Activated naive CD4-positive, alpha-beta T cell treated with anti-CD3 and anti-CD28 coated beads, Interleukin-2, amount 10 ng/mL, durations not matched to agents 7 days and 5 days (primary cell): ENCODE results near the gene FAM229A.
"Not testable (repeated sequence)": the region's sequence is repeated elsewhere in the genome, so short reads cannot be mapped to it uniquely, and the experiment has no call there.

Source experiments
- CTCF ChIA-PET: fragments of 350-600 bp; sonication (Branson Sonifier 250); formaldehyde crosslinking; loops from one replicate; lab custom pipeline; 2021; ENCODE audit warnings: antibody characterized with exemption; lab: Charles Lee
- DNase-seq: peaks from one replicate; pipeline ENCODE4 v3.0.0-alpha.2; 2020
- H3K27ac Mint-ChIP-seq: one replicate; pipeline ENCODE4 v1.8.0; 2021; ENCODE audit warnings: mild to moderate bottlenecking, moderate library complexity, mixed read lengths
- H3K27me3 Mint-ChIP-seq: one replicate; pipeline ENCODE4 v1.8.0; 2021; ENCODE audit warnings: mild to moderate bottlenecking, mixed read lengths
- H3K36me3 Mint-ChIP-seq: one replicate; pipeline ENCODE4 v1.8.0; 2021; ENCODE audit warnings: mixed read lengths
- H3K4me1 Mint-ChIP-seq: one replicate; pipeline ENCODE4 v1.8.0; 2021; ENCODE audit warnings: mixed read lengths
- H3K4me3 Mint-ChIP-seq: one replicate; pipeline ENCODE4 v1.8.0; 2021; ENCODE audit warnings: mild to moderate bottlenecking, moderate library complexity, mixed read lengths
- H3K9me3 Mint-ChIP-seq: one replicate; pipeline ENCODE4 v1.8.0; 2021; ENCODE audit warnings: mixed read lengths

FAM229A gene, protein sequence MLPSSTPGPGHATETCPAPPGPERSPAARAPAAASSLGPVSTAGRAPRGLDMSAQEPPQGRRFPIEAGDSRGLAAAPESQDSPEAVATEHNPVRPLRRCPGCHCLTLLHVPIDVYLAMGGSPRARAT

DNA sequence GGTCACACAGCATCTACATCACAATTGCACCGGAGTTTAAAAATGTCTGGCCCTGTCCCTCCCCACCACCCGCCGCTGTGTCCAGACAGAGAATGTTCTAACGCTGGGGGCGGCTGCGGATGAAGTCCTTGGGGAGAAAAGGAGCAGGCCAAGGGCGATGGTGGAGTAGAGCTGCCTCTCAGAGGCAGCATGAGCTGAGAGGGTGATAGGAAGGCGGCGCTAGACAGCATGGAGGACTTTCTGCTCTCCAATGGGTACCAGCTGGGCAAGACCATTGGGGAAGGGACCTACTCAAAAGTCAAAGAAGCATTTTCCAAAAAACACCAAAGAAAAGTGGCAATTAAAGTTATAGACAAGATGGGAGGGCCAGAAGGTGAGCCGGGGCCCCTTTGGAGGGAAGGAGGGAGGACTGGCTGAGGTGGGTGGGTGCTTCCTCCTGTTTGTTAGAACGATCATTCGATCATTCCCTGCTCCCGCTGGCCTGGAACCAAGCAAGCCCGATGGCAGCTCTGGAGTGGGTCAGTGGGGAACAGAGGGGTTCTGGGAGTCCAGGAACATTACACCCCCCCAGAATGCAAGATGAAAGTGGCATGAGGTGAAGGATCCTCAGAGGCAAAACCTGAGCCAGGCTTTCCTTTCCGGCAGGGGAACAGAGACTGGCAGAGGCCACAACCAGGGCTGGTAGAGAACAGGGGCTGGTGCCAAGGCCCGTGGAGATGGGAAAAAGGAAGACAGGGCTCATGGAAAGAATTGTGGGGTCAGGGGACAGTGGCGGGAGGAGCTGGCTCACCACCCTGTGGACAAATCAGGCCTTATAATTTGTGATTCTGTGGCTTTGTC is at the start of gene FAM229A, which contains the start of gene TSSK3:
Gene FAM229A (minus strand): TSS at position 12 of the 840 bp plus-strand sequence. CDS start 394 bp downstream, outside the sequence.
Gene TSSK3 (plus strand): TSS at position 66 of the 840 bp plus-strand sequence. CDS start 163 bp downstream, at position 229.
- DNase-seq = no peak
- CTCF ChIA-PET = interaction anchor here (0.6 to 2.1 kb wide), 4 partner anchors 10 to 147 kb away, joined by 3 to 6 read pairs (median 3); no protein-coding TSS in a partner anchor
- peaks cover 31% of the 10 kb centered on the region for H3K36me3 Mint-ChIP-seq
- peak within 1 kb of the TSS; percentile 12 for H3K4me3 Mint-ChIP-seq
- H3K4me1 Mint-ChIP-seq = peaks cover 24% of the 10 kb centered on the region
- H3K27me3 Mint-ChIP-seq = peaks cover 19% of the 10 kb centered on the region
- H3K9me3 Mint-ChIP-seq = no peaks in the 10 kb centered on the region
- peak within 1 kb of the TSS; percentile 34 for H3K27ac Mint-ChIP-seq

DNA sequence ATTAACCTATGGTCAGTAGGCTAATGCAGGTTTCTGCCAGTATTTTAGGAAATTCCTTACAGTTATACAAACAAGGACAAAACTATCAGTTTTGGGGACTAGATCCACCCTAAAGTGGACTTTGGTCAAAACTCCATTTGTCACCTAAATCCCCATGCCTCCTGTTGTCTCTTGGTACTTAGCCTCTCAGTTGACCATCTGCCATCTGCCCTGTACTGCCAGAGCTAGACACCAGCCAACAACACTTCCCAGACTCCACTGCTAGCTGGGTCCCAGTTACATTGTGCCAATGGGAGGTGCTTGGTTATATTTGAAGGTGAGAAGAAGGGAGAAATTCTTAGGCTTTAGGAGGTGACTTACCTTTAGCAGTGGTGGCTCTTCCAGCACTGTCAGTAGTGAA is 49.0 kb upstream of the FAM229A start:
- CTCF ChIA-PET = interaction anchor here (4.9 to 7.2 kb wide), 2 partner anchors 10 to 195 kb away, joined by 31 to 55 read pairs; no protein-coding TSS in a partner anchor
- H3K4me3 Mint-ChIP-seq = no peak overlapping the region
- H3K36me3 Mint-ChIP-seq = no peaks in the 10 kb centered on the region
- H3K27me3 Mint-ChIP-seq = peaks cover 17% of the 10 kb centered on the region
- DNase-seq = no peak
- no peak overlapping the region for H3K27ac Mint-ChIP-seq
- H3K9me3 Mint-ChIP-seq = peaks cover 3% of the 10 kb centered on the region
- peaks cover 2% of the 10 kb centered on the region for H3K4me1 Mint-ChIP-seq

DNA sequence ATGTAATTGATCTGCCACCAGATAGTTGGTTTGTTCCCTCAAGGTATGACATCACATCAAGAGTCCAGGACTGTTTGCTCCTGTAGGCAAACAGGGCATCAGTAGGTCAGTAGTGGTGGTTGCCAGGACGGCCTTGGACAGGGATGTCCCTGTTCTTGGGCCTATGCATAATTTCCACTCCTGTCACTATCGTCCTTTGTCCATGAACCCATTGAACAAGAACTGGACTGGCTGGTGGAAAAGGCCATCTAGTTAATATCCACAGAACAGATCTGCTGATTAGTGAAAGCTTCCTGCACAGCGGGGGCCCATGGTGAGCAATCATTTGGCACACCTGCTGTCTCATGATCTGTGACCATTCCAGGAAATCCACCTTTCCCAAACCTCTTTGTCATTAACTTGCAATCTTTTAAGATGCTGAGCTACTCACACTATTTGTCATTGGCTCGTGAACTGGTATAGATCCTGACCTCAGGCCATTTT is 44.4 kb upstream of the FAM229A start:
- CTCF ChIA-PET = interaction anchor here (1.8 kb wide), 1 partner anchor 13 kb away, joined by 5 read pairs; the partner anchor contains the start of gene BSDC1
- H3K27ac Mint-ChIP-seq = no peak overlapping the region
- H3K36me3 Mint-ChIP-seq = no peaks in the 10 kb centered on the region
- H3K9me3 Mint-ChIP-seq = no peaks in the 10 kb centered on the region
- peaks cover 6% of the 10 kb centered on the region for H3K27me3 Mint-ChIP-seq
- no peak overlapping the region for H3K4me3 Mint-ChIP-seq
- DNase-seq = no peak
- H3K4me1 Mint-ChIP-seq = no peaks in the 10 kb centered on the region

DNA sequence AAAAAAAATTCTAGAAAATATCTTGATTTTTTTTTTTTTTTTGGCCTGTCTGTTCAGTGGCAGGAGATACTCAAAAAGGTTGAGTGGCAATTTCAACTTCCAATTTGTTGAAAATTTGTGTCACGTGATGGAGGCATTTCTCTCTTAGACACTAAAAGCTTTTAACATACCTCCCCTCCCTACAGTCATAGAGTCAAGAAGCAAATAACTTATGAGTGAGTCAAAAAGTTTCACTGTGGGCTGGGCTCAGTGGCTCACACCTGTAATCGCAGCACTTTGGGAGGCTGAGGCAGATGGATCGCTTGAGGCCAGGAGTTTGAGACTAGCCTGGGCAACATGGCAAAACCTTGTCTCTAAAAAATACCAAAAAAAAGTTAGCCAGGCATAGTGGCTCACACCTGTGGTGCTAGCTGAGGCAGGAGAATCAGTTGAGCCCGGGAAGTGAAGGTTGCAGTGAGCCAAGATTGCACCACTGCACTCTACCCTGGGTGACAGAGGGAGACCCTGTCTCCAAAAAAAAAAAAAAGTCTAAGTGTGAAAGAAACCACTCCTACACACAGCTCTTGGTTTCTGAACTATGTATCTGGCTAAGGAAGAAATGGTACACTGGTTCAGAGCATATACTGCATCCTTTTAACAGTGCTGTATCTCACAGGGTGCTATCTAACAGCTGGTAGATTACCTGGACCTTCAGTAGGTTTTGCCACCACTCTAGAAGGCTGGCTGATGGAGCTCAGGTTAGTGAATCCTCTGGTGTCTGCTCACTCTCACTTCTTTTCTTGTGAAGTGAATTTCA is 43.6 kb upstream of the FAM229A start:
- CTCF ChIA-PET = interaction anchor here (1.8 kb wide), 1 partner anchor 12 kb away, joined by 5 read pairs; the partner anchor contains the start of gene BSDC1
- peaks cover 9% of the 10 kb centered on the region for H3K27me3 Mint-ChIP-seq
- no peak overlapping the region for H3K4me3 Mint-ChIP-seq
- no peaks in the 10 kb centered on the region for H3K4me1 Mint-ChIP-seq
- no peaks in the 10 kb centered on the region for H3K36me3 Mint-ChIP-seq
- H3K27ac Mint-ChIP-seq = no peak overlapping the region
- no peaks in the 10 kb centered on the region for H3K9me3 Mint-ChIP-seq
- no peak for DNase-seq

DNA sequence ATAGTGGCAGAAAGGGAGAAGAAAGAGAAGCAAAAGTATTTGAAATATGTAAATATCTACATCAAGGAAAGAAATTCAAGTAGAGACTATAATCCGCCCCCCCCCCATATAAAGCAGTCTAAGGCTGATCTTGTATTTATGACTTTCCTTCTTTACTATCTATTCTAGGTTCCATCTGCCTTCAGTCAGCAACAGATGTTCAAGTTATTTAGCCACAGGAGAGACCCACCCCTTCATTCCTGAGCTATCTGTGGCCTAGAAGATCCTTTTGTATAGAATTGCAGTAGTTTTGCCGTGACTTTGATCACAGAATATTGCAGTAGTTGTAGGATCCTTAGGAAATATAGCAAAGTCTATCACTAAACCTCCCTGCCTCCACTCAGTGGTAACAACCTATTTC is 42.7 kb upstream of the FAM229A start:
- DNase-seq = no peak
- Mint-ChIP-seq H3K36me3 (no peaks in the 10 kb centered on the region), H3K4me1 (no peaks in the 10 kb centered on the region), H3K9me3 (no peaks in the 10 kb centered on the region), H3K4me3 (no peak overlapping the region), H3K27me3 (peaks cover 11% of the 10 kb centered on the region), H3K27ac (no peak overlapping the region)
- CTCF ChIA-PET = interaction anchor here (0.7 to 1.8 kb wide), 2 partner anchors 11 to 615 kb away, joined by 3 to 5 read pairs; partner anchors contain the start of gene BSDC1

DNA sequence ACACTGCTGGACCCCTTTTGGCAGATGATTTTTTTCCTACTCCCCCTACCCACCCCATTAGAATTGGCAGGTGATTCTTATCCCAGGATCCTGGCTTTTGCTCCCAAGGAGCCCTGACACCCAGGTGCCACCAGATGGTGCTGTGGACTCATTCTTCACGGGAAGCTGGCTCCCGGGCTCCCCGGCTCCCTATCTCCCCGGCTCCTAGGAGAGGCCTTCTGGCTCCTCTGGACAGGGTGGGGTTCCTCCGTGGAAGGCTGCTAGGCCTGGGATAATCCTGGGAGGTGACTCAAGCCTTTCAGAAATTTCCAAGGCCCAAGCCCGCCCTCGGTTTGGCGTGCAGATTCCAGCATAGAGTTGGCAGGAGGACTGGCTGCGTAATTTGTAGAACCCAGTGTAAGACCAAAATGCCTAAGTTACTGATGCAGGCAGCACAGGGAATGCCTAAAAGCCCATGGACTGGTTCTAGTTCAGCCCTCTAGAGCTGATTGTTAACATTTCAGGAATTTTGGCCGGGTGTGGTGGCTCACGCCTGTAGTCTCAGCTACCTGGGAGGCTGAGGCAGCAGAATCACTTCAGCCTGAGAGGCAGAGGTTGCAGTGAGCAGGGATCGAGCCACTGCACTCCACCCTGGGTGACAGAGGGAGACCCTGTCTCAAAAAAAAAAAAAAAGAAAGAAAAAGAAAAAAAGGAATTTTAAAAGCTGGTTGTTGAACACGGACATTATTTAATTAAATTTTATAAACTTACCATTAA is 38.8 kb upstream of the FAM229A start:
- no peak overlapping the region for H3K27ac Mint-ChIP-seq
- CTCF ChIA-PET = interaction anchor here (0.6 to 5.3 kb wide), 21 partner anchors 9 to 492 kb away, joined by 3 to 55 read pairs (median 3); no protein-coding TSS in a partner anchor
- peaks cover 17% of the 10 kb centered on the region for H3K27me3 Mint-ChIP-seq
- H3K4me1 Mint-ChIP-seq = no peaks in the 10 kb centered on the region
- H3K36me3 Mint-ChIP-seq = no peaks in the 10 kb centered on the region
- H3K9me3 Mint-ChIP-seq = no peaks in the 10 kb centered on the region
- peak; percentile 69 for DNase-seq
- H3K4me3 Mint-ChIP-seq = no peak overlapping the region

DNA sequence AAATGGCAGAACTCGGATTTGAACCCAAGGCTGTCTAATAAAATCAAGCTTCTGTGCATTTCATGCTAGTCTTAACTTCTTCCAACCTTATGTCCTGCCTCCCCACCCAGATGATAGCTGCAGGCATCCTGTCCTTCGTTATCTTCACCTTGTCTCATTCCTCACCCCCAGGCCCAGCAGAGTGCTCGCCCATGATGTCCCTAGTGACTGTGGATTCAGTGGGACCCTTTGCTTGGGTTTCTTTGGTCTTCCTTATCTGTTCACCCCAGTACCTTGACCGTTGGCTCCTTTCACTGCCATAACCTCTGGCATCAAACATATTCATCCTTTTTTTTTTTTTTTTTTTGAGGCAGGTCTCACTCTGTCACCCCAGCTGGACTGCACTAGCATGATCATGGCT is 37.6 kb upstream of the FAM229A start:
- Mint-ChIP-seq H3K36me3 (no peaks in the 10 kb centered on the region), H3K4me3 (no peak overlapping the region), H3K9me3 (no peaks in the 10 kb centered on the region), H3K27ac (no peak overlapping the region), H3K4me1 (peaks cover 4% of the 10 kb centered on the region), H3K27me3 (peaks cover 17% of the 10 kb centered on the region)
- DNase-seq = no peak
- CTCF ChIA-PET = interaction anchor here (0.6 to 5.3 kb wide), 9 partner anchors 14 to 551 kb away, joined by 3 to 55 read pairs (median 4); no protein-coding TSS in a partner anchor

DNA sequence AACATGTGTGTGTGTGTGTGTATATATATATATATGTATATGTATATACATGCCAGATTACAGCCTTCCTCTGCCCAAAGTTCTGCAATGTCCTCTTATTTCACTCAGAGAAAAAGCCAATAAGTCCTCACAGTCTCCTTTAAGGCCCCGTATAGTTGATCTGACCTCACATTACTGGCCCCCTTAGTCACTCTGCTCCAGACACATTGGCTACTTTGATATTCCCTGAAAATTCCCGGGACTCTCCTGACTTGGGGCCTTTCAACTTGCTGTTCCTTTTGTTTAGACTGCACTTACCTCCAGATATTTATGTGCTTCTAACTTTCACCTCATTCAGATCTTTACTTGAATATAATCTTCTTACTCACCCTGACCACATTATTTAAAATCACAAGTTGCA is 36.1 kb upstream of the FAM229A start:
- peaks cover 2% of the 10 kb centered on the region for H3K36me3 Mint-ChIP-seq
- H3K4me1 Mint-ChIP-seq = peaks cover 17% of the 10 kb centered on the region
- no peak for DNase-seq
- H3K27ac Mint-ChIP-seq = no peak overlapping the region
- CTCF ChIA-PET = interaction anchor here (0.8 to 5.3 kb wide), 3 partner anchors 8 to 178 kb away, joined by 4 to 55 read pairs (median 4); no protein-coding TSS in a partner anchor
- no peak overlapping the region for H3K4me3 Mint-ChIP-seq
- H3K9me3 Mint-ChIP-seq = no peaks in the 10 kb centered on the region
- H3K27me3 Mint-ChIP-seq = peaks cover 17% of the 10 kb centered on the region

DNA sequence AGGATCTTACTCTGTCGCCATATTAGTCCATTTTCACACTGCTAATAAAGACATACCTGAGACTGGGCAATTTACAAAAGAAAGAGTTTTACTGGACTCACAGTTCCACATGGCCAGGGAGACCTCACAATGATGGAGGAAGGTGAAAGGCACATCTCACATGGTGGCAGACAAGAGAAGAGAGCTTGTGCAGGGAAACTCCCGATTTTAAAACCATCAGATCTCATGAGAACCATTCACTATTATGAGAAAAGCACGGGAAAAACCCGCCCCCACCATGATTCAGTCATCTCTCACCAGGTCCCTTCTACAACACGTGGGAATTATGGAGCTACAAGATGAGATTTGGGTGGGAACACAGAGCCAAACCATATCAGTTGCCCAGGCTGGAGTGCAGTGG is 34.2 kb upstream of the FAM229A start:
- CTCF ChIA-PET = not testable (repeated sequence)

DNA sequence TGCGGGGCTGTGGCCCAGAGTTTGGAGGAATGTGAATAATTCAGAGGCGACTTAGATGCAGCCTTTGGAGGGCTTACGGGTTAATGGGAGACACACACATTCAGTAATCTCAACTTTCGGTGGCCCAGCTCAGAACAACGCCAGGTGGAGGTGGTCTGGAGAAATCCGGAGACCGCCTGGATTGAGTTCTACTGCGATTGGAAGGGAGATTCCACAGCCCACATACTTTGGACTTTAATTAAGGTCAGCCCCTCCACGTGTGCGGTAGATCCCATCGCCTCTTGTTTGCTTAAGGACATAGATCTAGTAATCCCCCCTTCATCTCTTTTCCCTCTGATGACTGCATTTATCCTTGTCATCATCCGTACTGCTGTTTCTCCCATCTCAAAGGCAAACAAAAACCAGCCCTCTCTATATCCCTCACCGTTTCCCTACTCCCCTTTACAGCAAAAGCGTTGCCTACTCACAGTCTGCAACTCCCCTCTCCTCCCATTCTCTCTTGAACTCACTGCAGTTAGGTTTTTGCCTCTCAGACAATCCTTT is 32.7 kb upstream of the FAM229A start:
- no peak for DNase-seq
- CTCF ChIA-PET = interaction anchor here (0.7 to 1.8 kb wide), 4 partner anchors 8 to 187 kb away, joined by 3 to 9 read pairs (median 3); partner anchors contain the start of gene DCDC2B
- H3K36me3 Mint-ChIP-seq = peaks cover 4% of the 10 kb centered on the region
- H3K27ac Mint-ChIP-seq = peak overlapping the region; percentile 97
- no peaks in the 10 kb centered on the region for H3K9me3 Mint-ChIP-seq
- peaks cover 29% of the 10 kb centered on the region for H3K4me1 Mint-ChIP-seq
- H3K27me3 Mint-ChIP-seq = peaks cover 12% of the 10 kb centered on the region
- H3K4me3 Mint-ChIP-seq = peak overlapping the region; percentile 99

More for the DNA sequence above, 34.2 kb upstream of the FAM229A start:
- peaks cover 29% of the 10 kb centered on the region for H3K4me1 Mint-ChIP-seq
- not testable (repeated sequence) for H3K9me3 Mint-ChIP-seq, DNase-seq, H3K27ac Mint-ChIP-seq, H3K36me3 Mint-ChIP-seq, H3K4me3 Mint-ChIP-seq
- H3K27me3 Mint-ChIP-seq = peaks cover 17% of the 10 kb centered on the region

DNA sequence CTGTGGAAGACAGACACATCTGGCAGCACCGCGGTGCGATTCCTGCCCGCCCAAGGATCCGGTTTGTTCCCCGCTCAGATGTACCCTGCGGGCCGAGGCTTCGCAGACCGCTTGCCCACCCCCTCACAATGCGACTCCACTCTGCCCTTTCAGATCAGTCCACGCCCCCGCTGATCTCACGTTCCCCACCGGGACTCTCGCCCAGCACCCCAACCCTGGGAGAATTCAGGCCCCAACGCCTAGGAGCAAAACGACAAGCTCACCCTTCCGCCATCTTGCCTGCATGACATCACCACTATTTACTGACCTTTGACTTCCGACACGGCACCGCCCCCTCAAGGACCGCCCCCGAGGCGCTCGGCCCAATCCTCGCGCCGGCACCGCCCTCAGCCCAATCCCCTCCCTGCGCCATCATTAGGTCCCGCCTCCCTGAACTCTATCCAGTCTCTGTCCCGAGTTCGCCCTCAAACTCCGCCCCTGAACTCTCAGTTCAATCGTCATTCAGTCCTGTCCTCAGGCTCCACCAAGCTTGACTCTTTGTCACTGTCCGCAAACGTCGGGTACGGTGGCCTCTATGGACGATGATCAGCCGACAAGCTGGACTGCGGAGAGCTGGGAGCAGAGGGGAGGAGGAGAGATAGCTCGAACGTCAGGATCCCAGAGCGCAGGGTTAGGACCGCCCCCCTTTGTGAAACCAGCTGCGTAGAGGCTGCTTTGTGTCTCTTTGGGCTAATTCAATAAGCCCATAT is 32.0 kb upstream of the FAM229A start, which contains the start of gene BSDC1:
Gene BSDC1 (minus strand): TSS at position 301 of the 749 bp plus-strand sequence. CDS start 27 bp downstream, at position 274.
- peaks cover 29% of the 10 kb centered on the region for H3K4me1 Mint-ChIP-seq
- peak within 1 kb of the TSS; percentile 97 for H3K27ac Mint-ChIP-seq
- peak within 1 kb of the TSS; percentile 99 for H3K4me3 Mint-ChIP-seq
- peaks cover 4% of the 10 kb centered on the region for H3K36me3 Mint-ChIP-seq
- no peaks in the 10 kb centered on the region for H3K9me3 Mint-ChIP-seq
- DNase-seq = peak; percentile 99
- H3K27me3 Mint-ChIP-seq = peaks cover 9% of the 10 kb centered on the region
- CTCF ChIA-PET = interaction anchor here (0.7 to 1.8 kb wide), 6 partner anchors 8 to 186 kb away, joined by 3 to 9 read pairs (median 3); partner anchors contain the start of gene DCDC2B

DNA sequence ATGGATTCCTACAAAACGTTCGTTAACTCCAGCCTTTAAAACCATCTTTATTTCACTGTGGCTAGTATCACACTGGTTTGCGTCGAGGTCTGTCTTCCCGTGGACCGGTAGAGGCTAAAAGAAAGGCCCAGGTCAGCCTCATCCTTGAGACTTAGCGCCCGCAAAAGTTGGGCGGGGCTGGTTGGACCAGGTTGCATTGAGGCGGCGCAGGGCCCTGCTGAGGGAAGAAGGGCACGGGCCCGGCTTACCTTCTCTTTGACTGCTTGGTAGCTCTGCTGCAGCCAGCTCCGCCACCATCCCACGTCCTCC is 31.5 kb upstream of the FAM229A start:
- CTCF ChIA-PET = interaction anchor here (0.9 to 1.8 kb wide), 3 partner anchors 12 to 178 kb away, joined by 3 to 9 read pairs (median 5); no protein-coding TSS in a partner anchor
- peaks cover 4% of the 10 kb centered on the region for H3K36me3 Mint-ChIP-seq
- H3K4me1 Mint-ChIP-seq = peaks cover 29% of the 10 kb centered on the region
- DNase-seq = no peak
- no peaks in the 10 kb centered on the region for H3K9me3 Mint-ChIP-seq
- H3K4me3 Mint-ChIP-seq = peak overlapping the region; percentile 99
- H3K27ac Mint-ChIP-seq = peak overlapping the region; percentile 97
- peaks cover 9% of the 10 kb centered on the region for H3K27me3 Mint-ChIP-seq
